ENCODE results near the gene SANBR.
"Not testable (repeated sequence)": the region's sequence is repeated elsewhere in the genome, so short reads cannot be mapped to it uniquely, and the experiment has no call there.

Gene SANBR

DNA sequence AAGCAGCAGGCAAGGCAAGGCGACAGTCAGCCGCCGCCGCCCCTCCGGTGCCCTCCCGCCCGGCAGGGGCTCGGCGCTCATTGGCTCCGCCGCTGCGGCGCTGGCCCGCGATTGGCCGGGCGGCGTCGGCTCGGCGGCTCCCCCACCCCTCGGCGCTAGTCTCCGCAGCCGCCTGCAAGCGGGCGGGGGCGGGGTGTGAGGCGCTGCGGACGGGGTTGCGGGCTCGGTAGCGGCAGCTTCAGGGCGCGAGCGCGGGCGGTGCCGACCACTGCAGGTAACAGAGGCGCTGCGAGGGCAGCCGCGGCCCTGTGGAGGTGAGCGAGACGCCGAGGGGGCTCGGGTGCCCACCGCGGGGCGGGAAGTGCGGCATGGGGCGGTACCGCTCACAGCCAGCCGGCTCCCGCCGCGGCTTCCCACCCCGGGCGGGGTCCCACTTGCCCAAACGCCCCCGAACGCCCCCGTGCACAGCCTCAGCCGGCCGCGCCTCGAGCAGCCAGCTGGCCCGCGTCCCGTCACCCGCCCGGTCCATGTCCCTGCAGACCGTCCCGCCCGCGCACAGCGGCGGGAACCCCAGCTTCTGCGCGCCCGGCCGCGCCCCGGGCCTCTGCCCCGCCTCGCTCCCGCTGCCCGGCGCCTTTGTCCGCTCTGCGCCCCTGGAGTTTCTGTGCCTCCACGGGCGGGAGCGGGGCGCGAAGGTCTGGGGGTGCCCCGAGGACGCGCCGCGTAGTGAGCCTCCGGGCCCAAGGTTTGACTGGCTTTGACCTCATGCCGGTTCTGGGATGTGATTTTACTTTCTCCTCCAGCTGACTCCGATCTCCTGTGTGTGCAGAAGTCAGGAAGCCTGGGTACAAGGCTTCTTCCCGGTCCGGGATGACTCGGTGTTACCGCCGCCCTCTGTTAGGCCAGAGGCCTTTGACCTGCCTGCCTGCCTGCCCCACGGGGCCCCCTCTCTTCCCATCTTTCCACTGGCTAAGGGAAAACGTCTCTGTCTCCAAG is at the start of gene SANBR:
Gene SANBR, plus strand, starts transcription at position 158 of the 996 bp plus-strand sequence. CDS start 4,480 bp downstream, outside the sequence.
- Mint-ChIP-seq H3K36me3 (ENCODE audit: low read depth) (peaks cover 3% of the 10 kb centered on the region), H3K4me1 (ENCODE audit: low read depth) (peaks cover 12% of the 10 kb centered on the region), H3K4me3 (peak within 1 kb of the TSS; percentile 86), H3K27ac (peak within 1 kb of the TSS; percentile 70), H3K27me3 (peaks cover 6% of the 10 kb centered on the region), H3K9me3 (no peaks in the 10 kb centered on the region)

DNA sequence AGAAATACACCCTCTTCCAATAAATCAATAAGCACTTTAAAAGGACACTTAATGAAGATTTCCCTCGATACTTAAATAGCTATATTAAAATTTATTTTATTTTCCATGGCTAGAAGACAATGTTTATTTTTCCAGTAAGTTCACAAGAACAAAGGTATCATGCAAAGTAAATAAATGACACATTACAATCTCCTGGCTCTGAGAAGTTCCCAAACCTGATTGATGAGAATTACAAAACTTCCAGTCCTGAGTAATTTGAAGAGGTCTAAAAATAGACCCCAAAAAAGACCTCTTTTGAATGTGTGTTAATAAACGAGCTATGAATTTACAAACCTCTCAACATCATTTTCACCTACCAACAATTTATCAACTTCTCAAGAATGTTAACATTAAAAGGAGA is 49.7 kb upstream of the SANBR start:
- Mint-ChIP-seq H3K9me3 (no peaks in the 10 kb centered on the region), H3K27me3 (no peaks in the 10 kb centered on the region), H3K27ac (no peak overlapping the region), H3K4me1 (ENCODE audit: low read depth) (peaks cover 69% of the 10 kb centered on the region), H3K36me3 (ENCODE audit: low read depth) (peaks cover 3% of the 10 kb centered on the region), H3K4me3 (peak overlapping the region; percentile 96)

DNA sequence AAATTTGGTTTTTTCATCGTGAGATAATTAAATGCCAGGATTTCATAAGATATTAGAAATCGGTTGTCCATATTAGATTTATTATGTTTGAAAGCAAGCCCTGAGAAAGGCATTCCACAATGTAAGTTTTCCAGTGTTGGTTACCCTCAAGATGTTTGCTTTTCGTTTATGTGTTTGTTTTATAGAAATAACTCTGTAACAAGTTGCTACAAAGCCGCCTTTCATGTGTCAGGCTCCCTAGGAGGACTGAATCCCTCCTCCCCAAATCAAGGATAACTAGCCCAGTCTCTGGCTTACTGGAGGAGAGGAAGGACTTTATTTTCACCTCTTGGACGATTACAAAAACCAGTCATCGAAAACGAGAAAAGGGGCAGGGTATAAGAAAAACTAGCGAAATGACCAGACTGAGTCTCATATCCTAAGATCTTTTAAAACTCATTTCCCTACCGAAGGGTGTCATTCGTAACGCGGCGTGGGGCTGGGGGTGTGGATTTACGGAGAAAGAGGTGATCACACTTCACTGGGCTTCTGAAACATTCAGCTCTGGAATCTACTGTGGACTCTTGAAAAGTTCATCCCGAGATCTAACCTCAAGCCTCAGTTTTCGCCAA is 49.2 kb upstream of the SANBR start:
- Mint-ChIP-seq H3K27me3 (no peaks in the 10 kb centered on the region), H3K4me3 (peak overlapping the region; percentile 96), H3K9me3 (no peaks in the 10 kb centered on the region), H3K36me3 (ENCODE audit: low read depth) (peaks cover 8% of the 10 kb centered on the region), H3K4me1 (ENCODE audit: low read depth) (peaks cover 72% of the 10 kb centered on the region), H3K27ac (peak overlapping the region; percentile 93)

DNA sequence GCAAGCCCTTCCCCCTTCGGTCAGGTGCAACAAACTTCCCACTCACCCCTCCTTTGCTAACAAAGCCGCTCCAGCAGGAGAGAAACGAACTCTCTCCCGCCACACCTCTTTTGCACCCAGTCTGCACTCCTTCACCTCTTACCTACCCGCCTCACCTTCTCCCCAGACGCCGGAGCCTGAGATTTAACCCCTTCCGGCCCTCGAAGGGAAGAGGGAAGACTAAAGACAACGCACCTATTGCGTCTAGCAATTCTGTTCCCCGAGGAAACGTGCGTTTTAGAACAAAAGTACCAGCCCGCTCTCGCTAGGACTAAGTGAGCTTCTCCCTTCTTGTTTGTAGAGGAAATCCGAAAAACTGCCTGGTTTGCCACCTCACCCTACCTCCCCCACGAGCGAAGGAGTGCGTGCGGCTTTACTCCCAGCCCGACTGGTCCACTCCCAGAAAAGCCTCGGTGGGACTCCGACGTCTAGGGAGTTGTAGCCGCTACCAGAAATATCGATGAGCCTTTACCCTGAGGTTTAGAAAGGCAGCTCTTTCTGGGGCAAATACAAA is 48.6 kb upstream of the SANBR start:
- H3K4me3 Mint-ChIP-seq, result peak overlapping the region; percentile 96
- H3K27ac Mint-ChIP-seq, result peak overlapping the region; percentile 93
- H3K27me3 Mint-ChIP-seq, result no peaks in the 10 kb centered on the region
- peaks cover 14% of the 10 kb centered on the region for H3K36me3 Mint-ChIP-seq (ENCODE audit: low read depth)
- H3K4me1 Mint-ChIP-seq (ENCODE audit: low read depth), result peaks cover 72% of the 10 kb centered on the region
- no peaks in the 10 kb centered on the region for H3K9me3 Mint-ChIP-seq

DNA sequence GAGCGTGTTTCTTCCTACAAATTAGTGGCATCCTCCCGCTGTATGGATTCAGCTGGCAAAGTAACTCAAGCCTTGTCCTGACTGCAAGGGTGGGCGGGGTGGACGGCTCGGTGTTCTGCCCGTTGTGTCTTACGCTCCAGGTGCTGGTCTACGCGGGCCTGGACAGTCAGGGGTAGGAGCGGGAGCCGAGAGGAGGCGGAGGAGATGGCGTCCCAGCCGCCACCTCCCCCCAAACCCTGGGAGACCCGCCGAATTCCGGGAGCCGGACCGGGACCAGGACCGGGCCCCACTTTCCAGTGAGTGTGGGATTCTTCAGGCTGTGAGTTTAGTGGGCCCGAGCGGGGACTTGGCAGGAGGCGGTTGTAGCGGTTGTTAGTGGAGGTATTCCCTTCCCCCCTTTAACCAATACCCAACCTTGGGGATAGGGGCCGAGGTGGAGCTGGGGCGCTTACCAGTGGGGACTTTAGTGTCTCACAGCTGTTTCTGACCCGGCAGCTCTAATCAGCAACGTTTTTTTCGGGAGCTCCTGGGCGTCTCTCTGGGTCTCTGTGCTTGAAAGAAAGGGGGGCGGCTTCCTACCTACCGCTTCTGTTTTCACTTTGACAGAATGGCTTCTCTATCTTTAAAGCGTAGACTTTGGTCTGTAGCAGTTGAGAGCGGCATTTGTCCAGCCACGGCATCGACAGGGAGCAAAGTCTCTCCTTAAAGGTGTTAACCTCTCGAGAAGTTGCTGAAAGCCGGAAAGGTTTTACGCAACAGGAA is 47.9 kb upstream of the SANBR start, which contains the start of the genes PEX13 and PUS10:
Gene PEX13, plus strand, starts transcription at position 165 of the 762 bp plus-strand sequence. Its CDS starts 40 bp downstream, at position 205.
Gene PUS10, minus strand, starts transcription at position 700 of the 762 bp plus-strand sequence. CDS start 6,365 bp downstream, outside the sequence.
- H3K27me3 Mint-ChIP-seq, result no peaks in the 10 kb centered on the region
- peaks cover 69% of the 10 kb centered on the region for H3K4me1 Mint-ChIP-seq (ENCODE audit: low read depth)
- peak within 1 kb of the TSS; percentile 96 for H3K4me3 Mint-ChIP-seq
- no peaks in the 10 kb centered on the region for H3K9me3 Mint-ChIP-seq
- H3K36me3 Mint-ChIP-seq (ENCODE audit: low read depth), result peaks cover 19% of the 10 kb centered on the region
- peak within 1 kb of the TSS; percentile 93 for H3K27ac Mint-ChIP-seq

DNA sequence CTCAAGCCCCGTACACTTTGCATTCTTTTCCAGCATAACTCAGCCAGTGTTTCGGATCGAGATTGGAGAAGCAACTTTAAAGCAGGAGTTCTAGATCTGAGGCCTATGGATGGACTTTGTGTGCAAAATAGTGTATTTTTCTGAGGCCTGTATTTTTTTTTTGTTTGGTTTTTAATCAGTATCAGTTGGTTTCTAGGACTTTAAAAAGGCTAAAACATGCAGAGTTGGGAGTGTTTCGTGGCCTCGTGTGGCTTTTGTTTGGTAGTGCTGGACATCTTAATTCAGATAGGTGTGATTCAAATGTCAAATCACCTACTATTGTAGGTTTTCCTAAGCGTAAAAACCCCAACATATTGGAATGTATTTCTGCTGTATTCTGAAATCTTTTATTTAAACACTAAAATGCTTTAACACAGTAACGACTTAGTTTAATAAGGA is 47.3 kb upstream of the SANBR start:
- Mint-ChIP-seq H3K9me3 (no peaks in the 10 kb centered on the region), H3K27me3 (no peaks in the 10 kb centered on the region), H3K36me3 (ENCODE audit: low read depth) (peaks cover 23% of the 10 kb centered on the region), H3K4me3 (peak overlapping the region; percentile 96), H3K4me1 (ENCODE audit: low read depth) (peaks cover 66% of the 10 kb centered on the region), H3K27ac (peak overlapping the region; percentile 93)

DNA sequence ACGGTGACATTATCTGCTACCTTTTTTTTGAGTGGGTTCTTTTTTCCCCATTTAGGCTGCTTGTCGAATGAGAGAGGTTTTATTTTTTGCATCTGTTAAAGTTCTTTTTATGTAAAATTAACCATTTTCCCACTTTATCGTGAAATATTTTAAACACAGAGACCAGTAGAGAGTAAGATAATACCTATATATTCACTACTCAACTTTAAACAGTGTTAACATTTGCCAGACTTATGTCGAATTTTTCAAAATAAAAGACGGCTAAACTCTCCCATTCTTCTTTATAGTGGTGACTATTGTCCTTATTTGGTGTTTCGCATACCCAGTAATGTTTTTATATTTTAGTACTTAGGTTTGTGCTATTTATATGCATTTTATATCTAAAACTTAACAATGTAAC is 46.9 kb upstream of the SANBR start:
- Mint-ChIP-seq H3K4me1 (ENCODE audit: low read depth) (peaks cover 64% of the 10 kb centered on the region), H3K4me3 (peak overlapping the region; percentile 96), H3K36me3 (ENCODE audit: low read depth) (peaks cover 27% of the 10 kb centered on the region)

DNA sequence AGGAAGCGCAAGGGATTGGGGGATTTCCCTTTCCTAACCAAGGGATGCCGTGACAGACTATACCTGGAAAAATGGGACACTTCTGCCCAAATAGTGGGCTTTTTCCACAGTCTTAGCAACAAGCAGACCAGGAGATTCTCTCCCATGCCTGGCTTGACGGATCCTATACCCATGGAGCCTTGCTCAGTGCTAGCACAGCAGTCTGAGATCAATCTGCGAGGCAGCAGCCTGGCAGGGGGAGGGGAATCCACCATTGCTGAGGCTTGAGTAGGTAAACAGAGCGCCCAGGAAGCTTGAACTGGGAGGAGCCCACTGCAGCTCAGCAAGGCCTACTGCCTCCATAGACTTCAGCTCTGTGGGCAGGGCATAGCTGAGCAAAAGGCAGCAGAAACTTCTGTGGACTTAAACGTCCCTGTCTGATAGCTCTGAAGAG is 44.4 kb upstream of the SANBR start:
- Mint-ChIP-seq H3K27me3 (no peaks in the 10 kb centered on the region), H3K4me1 (ENCODE audit: low read depth) (peaks cover 52% of the 10 kb centered on the region), H3K36me3 (ENCODE audit: low read depth) (peaks cover 34% of the 10 kb centered on the region), H3K4me3 (no peak overlapping the region), H3K9me3 (no peaks in the 10 kb centered on the region), H3K27ac (no peak overlapping the region)

More for the DNA sequence above, 46.9 kb upstream of the SANBR start:
- no peaks in the 10 kb centered on the region for H3K9me3 Mint-ChIP-seq
- no peaks in the 10 kb centered on the region for H3K27me3 Mint-ChIP-seq
- H3K27ac Mint-ChIP-seq, result peak overlapping the region; percentile 93

DNA sequence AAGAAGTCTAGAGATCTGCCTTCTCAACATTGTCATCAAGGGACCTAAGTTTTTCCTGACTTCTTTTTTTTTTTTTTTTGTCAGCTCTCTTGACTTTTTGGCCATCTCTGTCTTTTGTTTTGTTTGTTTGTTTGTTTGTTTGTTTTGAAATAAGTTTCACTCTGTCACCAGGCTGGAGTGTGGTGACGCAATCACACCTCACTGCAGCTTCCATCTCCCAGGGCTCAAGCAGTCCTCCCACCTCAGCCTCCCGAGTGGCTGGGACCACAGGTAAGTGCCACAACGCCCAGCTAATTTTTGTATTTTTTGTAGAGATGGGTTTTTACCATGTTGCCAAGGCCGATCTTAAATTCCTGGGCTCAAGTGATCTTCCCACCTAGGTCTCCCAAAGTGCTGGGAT is 42.0 kb upstream of the SANBR start:
- H3K9me3 Mint-ChIP-seq, result no peaks in the 10 kb centered on the region
- H3K27me3 Mint-ChIP-seq, result no peaks in the 10 kb centered on the region
- H3K36me3 Mint-ChIP-seq (ENCODE audit: low read depth), result peaks cover 49% of the 10 kb centered on the region
- H3K27ac Mint-ChIP-seq, result no peak overlapping the region
- H3K4me3 Mint-ChIP-seq, result no peak overlapping the region
- peaks cover 46% of the 10 kb centered on the region for H3K4me1 Mint-ChIP-seq (ENCODE audit: low read depth)

DNA sequence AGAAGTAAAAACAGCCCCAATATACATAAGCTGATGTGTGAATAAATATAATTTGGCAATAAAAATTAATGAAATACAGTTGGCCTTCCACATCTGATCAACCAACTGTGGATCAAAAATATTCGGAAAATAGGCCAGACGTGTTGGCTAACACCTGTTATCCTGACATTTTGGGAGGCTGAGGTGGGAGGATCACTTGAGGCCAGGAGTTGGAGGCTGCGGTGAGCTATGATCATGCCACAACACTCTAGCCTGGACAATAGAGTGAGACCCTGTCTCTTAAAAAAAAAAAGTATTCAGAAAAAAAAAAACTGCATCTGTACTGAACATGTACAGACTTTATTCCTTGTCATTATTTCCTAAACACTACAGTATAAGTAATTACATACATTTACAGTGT is 36.1 kb upstream of the SANBR start:
- H3K4me3 Mint-ChIP-seq, result no peak overlapping the region
- H3K4me1 Mint-ChIP-seq (ENCODE audit: low read depth), result peaks cover 15% of the 10 kb centered on the region
- no peaks in the 10 kb centered on the region for H3K27me3 Mint-ChIP-seq
- H3K36me3 Mint-ChIP-seq (ENCODE audit: low read depth), result peaks cover 46% of the 10 kb centered on the region
- H3K27ac Mint-ChIP-seq, result no peak overlapping the region
- no peaks in the 10 kb centered on the region for H3K9me3 Mint-ChIP-seq

DNA sequence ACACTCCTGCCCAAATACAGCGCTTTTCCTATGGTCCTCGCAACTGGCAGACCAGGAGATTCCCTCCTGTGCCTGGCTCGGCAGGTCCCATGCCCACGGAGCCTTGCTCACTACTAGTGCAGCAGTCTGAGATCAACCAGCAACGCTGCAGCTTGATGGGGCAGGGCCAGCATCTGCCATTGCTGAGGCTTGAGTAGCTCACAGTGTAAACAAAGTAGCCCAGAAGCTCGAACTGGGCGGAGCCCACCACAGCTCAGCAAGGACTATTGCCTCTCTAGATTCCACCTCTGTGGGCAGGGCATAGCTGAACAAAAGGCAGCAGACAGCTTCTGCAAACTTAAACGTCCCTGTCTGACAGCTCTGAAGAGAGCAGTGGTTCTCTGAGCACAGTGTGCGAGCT is 31.1 kb upstream of the SANBR start:
- H3K36me3 Mint-ChIP-seq (ENCODE audit: low read depth), result peaks cover 46% of the 10 kb centered on the region
- not testable (repeated sequence) for H3K27me3 Mint-ChIP-seq; H3K27ac Mint-ChIP-seq; H3K9me3 Mint-ChIP-seq; H3K4me1 Mint-ChIP-seq (ENCODE audit: low read depth); H3K4me3 Mint-ChIP-seq

DNA sequence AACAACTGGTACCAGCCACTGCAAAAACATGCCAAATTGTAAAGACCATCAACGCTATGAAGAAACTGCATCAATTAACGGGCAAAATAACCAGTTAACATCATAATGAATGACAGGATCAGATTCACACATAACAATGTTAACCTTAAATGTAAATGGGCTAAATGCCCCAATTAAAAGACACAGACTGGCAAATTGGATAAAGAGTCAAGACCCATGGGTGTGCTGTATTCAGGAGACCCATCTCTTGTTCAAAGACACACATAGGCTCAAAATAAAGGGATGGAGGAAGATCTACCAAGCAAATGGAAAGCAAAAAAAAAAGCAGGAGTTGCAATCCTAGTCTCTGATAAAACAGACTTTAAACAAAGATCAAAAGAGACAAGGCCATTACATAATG is 29.0 kb upstream of the SANBR start:
- peaks cover 44% of the 10 kb centered on the region for H3K36me3 Mint-ChIP-seq (ENCODE audit: low read depth)
- not testable (repeated sequence) for H3K4me3 Mint-ChIP-seq; H3K9me3 Mint-ChIP-seq; H3K27me3 Mint-ChIP-seq; H3K4me1 Mint-ChIP-seq (ENCODE audit: low read depth); H3K27ac Mint-ChIP-seq

DNA sequence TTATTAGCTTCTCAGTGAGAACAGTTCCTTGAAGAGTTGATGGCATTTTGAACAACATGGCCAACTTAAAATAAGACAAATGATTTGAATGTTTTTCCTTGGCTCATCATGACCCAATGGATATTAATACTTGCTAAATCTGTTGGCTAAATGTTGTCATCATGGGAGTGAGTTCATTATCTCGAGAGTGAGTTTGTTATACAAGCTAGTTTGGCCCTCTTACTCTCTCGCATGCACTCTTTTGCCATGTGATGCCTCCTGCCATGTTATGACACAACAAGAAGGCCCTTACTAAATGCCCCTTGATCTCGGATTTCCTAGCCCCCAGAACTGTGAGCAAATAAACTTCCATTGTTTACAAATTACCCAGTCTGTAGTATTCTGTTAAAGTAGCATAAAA is 22.9 kb upstream of the SANBR start:
- Mint-ChIP-seq H3K36me3 (ENCODE audit: low read depth) (peaks cover 32% of the 10 kb centered on the region), H3K27me3 (no peaks in the 10 kb centered on the region), H3K27ac (no peak overlapping the region), H3K4me1 (ENCODE audit: low read depth) (peaks cover 17% of the 10 kb centered on the region), H3K4me3 (no peak overlapping the region), H3K9me3 (no peaks in the 10 kb centered on the region)

DNA sequence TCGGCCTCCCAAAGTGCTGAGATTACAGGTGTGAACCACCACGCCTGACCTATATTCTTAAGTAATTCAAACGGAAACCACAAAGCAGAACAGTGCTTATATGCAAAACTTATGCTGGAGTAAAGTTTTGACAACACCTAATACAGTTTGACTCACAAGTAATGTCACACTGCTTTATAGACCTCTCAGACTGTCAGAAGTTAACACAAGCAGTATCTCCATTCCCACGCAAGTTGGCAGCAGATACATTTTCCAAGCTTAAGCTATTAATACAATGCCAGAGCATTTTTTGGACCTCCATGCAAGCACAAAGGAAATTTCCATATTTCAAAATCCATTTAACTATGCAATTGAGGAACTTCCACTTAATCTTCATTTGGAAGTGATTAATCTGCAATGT is 21.0 kb upstream of the SANBR start:
- Mint-ChIP-seq H3K36me3 (ENCODE audit: low read depth) (peaks cover 44% of the 10 kb centered on the region), H3K4me3 (no peak overlapping the region), H3K4me1 (ENCODE audit: low read depth) (peaks cover 17% of the 10 kb centered on the region), H3K9me3 (no peaks in the 10 kb centered on the region), H3K27ac (no peak overlapping the region), H3K27me3 (no peaks in the 10 kb centered on the region)
